Glutamatergic neuron (in vitro differentiated cells): ENCODE measurements around the gene OR13A1. TPM values are rescaled to one million over a fixed set of nuclear protein-coding genes. Genes with fewer than 3 reads are reported as not detected.
"Not testable (repeated sequence)": the region's sequence is repeated elsewhere in the genome, so short reads cannot be mapped to it uniquely, and the experiment has no call there.

Experiments
- DNase-seq: peaks from one replicate; pipeline ENCODE4 v3.0.0; 2022
- H3K27ac Mint-ChIP-seq: one replicate; pipeline ENCODE4 v1.8.0; 2020; ENCODE audit warnings: mild to moderate bottlenecking, mixed read lengths, inconsistent platforms; ENCODE audit not compliant: unreplicated experiment
- H3K27me3 Mint-ChIP-seq: one replicate; pipeline ENCODE4 v1.8.0; 2020; ENCODE audit warnings: mild to moderate bottlenecking, moderate library complexity, mixed read lengths, inconsistent platforms; ENCODE audit not compliant: unreplicated experiment
- H3K36me3 Mint-ChIP-seq: one replicate; pipeline ENCODE4 v1.8.0; 2020; ENCODE audit warnings: mild to moderate bottlenecking, mixed read lengths, inconsistent platforms; ENCODE audit not compliant: unreplicated experiment
- H3K4me1 Mint-ChIP-seq: one replicate; pipeline ENCODE4 v1.8.0; 2020; ENCODE audit warnings: mild to moderate bottlenecking, low read depth, mixed read lengths, inconsistent platforms; ENCODE audit not compliant: unreplicated experiment
- H3K4me3 Mint-ChIP-seq: one replicate; pipeline ENCODE4 v1.8.0; 2020; ENCODE audit warnings: mild to moderate bottlenecking, mixed read lengths, inconsistent platforms; ENCODE audit not compliant: unreplicated experiment
- H3K9me3 Mint-ChIP-seq: one replicate; pipeline ENCODE4 v1.8.0; 2020; ENCODE audit warnings: mild to moderate bottlenecking, moderate library complexity, mixed read lengths, inconsistent platforms; ENCODE audit not compliant: unreplicated experiment
- total RNA-seq: library from RNA; stranded (reverse); fragmentation: NEBNext Ultra II Directional; extraction: Animal tissue kit (Norgen Biotek cat#: 25700); gene quantifications from one replicate; pipeline ENCODE4 v1.2.1, GENCODE V29; 2021; ENCODE audit not compliant: unreplicated experiment
- TF ChIP-seq, protein P1 (sequence below): fragments of 200-600 bp; sonication (generic); IDR thresholded peaks from one replicate; pipeline ENCODE4 v1.5.0; 2021; ENCODE audit not compliant: partially characterized antibody, unreplicated experiment

Gene OR13A1
- total RNA-seq, 1 donor from 2014 or later: 0.44 TPM

- Mint-ChIP-seq H3K27me3 (no peaks in the 10 kb centered on the region), H3K27ac (no peak overlapping the region), H3K4me1 (no peaks in the 10 kb centered on the region), H3K36me3 (no peaks in the 10 kb centered on the region), H3K9me3 (no peaks in the 10 kb centered on the region), H3K4me3 (no peak overlapping the region)
- DNase-seq: no peak
- TF ChIP-seq, protein P1, sequence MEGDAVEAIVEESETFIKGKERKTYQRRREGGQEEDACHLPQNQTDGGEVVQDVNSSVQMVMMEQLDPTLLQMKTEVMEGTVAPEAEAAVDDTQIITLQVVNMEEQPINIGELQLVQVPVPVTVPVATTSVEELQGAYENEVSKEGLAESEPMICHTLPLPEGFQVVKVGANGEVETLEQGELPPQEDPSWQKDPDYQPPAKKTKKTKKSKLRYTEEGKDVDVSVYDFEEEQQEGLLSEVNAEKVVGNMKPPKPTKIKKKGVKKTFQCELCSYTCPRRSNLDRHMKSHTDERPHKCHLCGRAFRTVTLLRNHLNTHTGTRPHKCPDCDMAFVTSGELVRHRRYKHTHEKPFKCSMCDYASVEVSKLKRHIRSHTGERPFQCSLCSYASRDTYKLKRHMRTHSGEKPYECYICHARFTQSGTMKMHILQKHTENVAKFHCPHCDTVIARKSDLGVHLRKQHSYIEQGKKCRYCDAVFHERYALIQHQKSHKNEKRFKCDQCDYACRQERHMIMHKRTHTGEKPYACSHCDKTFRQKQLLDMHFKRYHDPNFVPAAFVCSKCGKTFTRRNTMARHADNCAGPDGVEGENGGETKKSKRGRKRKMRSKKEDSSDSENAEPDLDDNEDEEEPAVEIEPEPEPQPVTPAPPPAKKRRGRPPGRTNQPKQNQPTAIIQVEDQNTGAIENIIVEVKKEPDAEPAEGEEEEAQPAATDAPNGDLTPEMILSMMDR: no peak
Measured at GRCh38 chr10:45286980-45287379, 28.4 kb downstream of the OR13A1 start.

- TF ChIP-seq, protein P1: no peak
- Mint-ChIP-seq H3K36me3 (no peaks in the 10 kb centered on the region), H3K27me3 (no peaks in the 10 kb centered on the region), H3K4me1 (no peaks in the 10 kb centered on the region), H3K4me3 (no peak overlapping the region), H3K27ac (no peak overlapping the region), H3K9me3 (no peaks in the 10 kb centered on the region)
- DNase-seq: no peak
Measured at GRCh38 chr10:45282061-45282460, 33.3 kb downstream of the OR13A1 start.

GRCh38 chr10:45280113-45280760 lies 35.2 kb downstream of the OR13A1 start:
- no peaks in the 10 kb centered on the region for H3K4me1 Mint-ChIP-seq
- DNase-seq: no peak
- H3K36me3 Mint-ChIP-seq: no peaks in the 10 kb centered on the region
- TF ChIP-seq, protein P1: no peak
- H3K27me3 Mint-ChIP-seq: no peaks in the 10 kb centered on the region
- H3K27ac Mint-ChIP-seq: no peak overlapping the region
- H3K4me3 Mint-ChIP-seq: no peak overlapping the region
- no peaks in the 10 kb centered on the region for H3K9me3 Mint-ChIP-seq

DNA sequence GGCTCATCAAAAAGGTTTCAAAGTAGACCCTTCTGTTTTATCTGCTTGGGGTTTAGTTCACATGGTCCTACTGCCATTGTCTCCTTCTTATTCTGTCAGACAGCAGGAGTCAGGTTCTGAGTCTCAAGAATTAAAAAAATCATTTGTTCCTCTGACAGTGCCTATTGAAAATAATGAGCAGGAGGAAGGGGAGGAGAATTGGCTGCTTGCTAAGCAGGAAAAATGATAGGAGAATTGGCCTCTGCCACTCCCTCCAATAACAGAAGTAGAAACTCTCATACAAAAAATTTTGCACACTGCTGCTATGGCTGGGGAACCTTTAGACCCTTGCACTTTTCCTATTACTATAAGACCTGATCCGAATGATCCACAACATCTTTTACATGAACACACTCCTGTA lies 35.7 kb downstream of the OR13A1 start:
- H3K4me1 Mint-ChIP-seq: no peaks in the 10 kb centered on the region
- H3K27me3 Mint-ChIP-seq: no peaks in the 10 kb centered on the region
- no peaks in the 10 kb centered on the region for H3K36me3 Mint-ChIP-seq
- no peak for DNase-seq
- no peaks in the 10 kb centered on the region for H3K9me3 Mint-ChIP-seq
- TF ChIP-seq, protein P1: no peak
- no peak overlapping the region for H3K27ac Mint-ChIP-seq
- H3K4me3 Mint-ChIP-seq: no peak overlapping the region

DNA sequence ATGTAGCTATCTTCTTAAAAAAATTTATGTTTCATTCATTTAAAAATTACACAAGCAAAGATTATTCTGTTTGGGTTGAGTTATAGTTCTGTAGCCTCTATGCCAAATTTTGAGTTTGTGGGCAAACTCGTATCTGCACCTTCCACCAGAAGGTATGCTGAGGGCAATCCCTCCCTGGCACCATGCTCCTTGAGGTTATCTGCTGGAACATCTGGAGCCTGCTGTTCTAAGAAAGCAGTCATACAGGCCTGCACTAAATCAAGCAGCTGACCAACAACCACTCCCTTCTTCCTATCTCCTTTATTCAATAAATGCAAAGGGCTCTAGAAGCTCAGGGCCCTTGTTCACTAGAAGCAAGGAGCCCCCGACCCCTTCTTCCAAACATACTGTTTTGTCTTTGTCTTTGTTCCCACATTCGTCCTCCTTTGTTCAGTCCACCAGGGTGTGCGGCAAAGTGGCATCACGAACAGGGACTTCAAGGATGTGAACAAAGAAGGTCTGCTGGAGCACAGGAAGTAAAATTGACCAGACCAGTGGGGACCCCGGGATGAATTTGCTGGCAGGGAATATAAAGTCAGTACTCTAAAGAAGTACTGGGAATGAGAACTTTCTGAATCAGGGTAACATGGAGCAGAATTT lies 36.4 kb downstream of the OR13A1 start:
- Mint-ChIP-seq H3K4me3 (no peak overlapping the region), H3K27ac (no peak overlapping the region), H3K4me1 (no peaks in the 10 kb centered on the region), H3K36me3 (no peaks in the 10 kb centered on the region), H3K9me3 (no peaks in the 10 kb centered on the region), H3K27me3 (no peaks in the 10 kb centered on the region)
- DNase-seq: no peak
- TF ChIP-seq, protein P1: no peak

GRCh38 chr10:45276146-45276545 lies 39.3 kb downstream of the OR13A1 start:
- not testable (repeated sequence) for H3K9me3 Mint-ChIP-seq, H3K4me3 Mint-ChIP-seq, H3K27me3 Mint-ChIP-seq, DNase-seq, H3K36me3 Mint-ChIP-seq, H3K4me1 Mint-ChIP-seq, H3K27ac Mint-ChIP-seq
